Neuronal stem cell (in vitro differentiated cells): ENCODE measurements around the gene APLF.
A peak's percentile ranks its signal among the peaks of the same experiment; 100 is the strongest.

Experiments used
- DNase-seq: peaks from one replicate; pipeline ENCODE4 v3.0.0-alpha.2; 2013; ENCODE audit warnings: low spot score
- H2AFZ ChIP-seq: one replicate; pipeline ENCODE4 v1.6.1; 2013; ENCODE audit warnings: mild to moderate bottlenecking, low read length, inconsistent platforms
- H2AK5ac ChIP-seq: 2 replicates; pipeline ENCODE4 v1.6.1; 2013; ENCODE audit warnings: low read depth, mild to moderate bottlenecking, inconsistent platforms, low read length, moderate library complexity, mixed read lengths
- H2BK120ac ChIP-seq: 2 replicates; pipeline ENCODE4 v1.6.1; 2013; ENCODE audit warnings: low read depth, mild to moderate bottlenecking, inconsistent platforms, low read length, moderate library complexity, mixed read lengths
- H2BK12ac ChIP-seq: one replicate; pipeline ENCODE4 v1.6.1; 2013; ENCODE audit warnings: low read length, inconsistent platforms
- H2BK15ac ChIP-seq: 2 replicates; pipeline ENCODE4 v1.6.1; 2013; ENCODE audit warnings: mild to moderate bottlenecking, low read length, inconsistent platforms, mixed read lengths
- H2BK5ac ChIP-seq: one replicate; pipeline ENCODE4 v1.6.1; 2013; ENCODE audit warnings: inconsistent platforms, mild to moderate bottlenecking, low read length, moderate library complexity
- H3K14ac ChIP-seq: one replicate; pipeline ENCODE4 v1.6.1; 2013; ENCODE audit warnings: low read length, inconsistent platforms
- H3K18ac ChIP-seq: 2 replicates; pipeline ENCODE4 v1.6.1; 2013; ENCODE audit warnings: low read length, inconsistent platforms
- H3K23ac ChIP-seq: 2 replicates; pipeline ENCODE4 v1.6.1; 2013; ENCODE audit warnings: low read depth, mild to moderate bottlenecking, mixed read lengths, low read length, inconsistent platforms; ENCODE audit not compliant: poor library complexity
- H3K27ac ChIP-seq: replicated peaks from 3 replicates; pipeline ENCODE4 v1.5.1; 2013; ENCODE audit warnings: low read length, inconsistent platforms
- H3K27me3 ChIP-seq, 3 experiments: 2 replicates each; pipeline ENCODE4 v1.6.1; 2013; ENCODE audit warnings: low read length in 3 of 3, mild to moderate bottlenecking in 2 of 3, inconsistent platforms in 1 of 3, low read depth in 1 of 3, mixed read lengths in 1 of 3, moderate library complexity in 1 of 3; ENCODE audit not compliant: control insufficient read depth in 3 of 3, insufficient read depth in 3 of 3
- H3K36me3 ChIP-seq, 2 donors: replicated peaks in 1 of 2; 2 replicates each; pipeline ENCODE4 v1.6.1; 2013; ENCODE audit warnings: low read length in 2 of 2; ENCODE audit not compliant: control insufficient read depth in 2 of 2, insufficient read depth in 2 of 2
- H3K4ac ChIP-seq: 2 replicates; pipeline ENCODE4 v1.6.1; 2013; ENCODE audit warnings: inconsistent platforms, mild to moderate bottlenecking, low read length, moderate library complexity
- H3K4me1 ChIP-seq, 2 donors: 1 replicate in 1 of 2; 2 replicates in 1 of 2; pipeline ENCODE4 v1.6.1; 2013; ENCODE audit warnings: low read length in 2 of 2, low read depth in 1 of 2; ENCODE audit not compliant: control insufficient read depth in 2 of 2, insufficient read depth in 1 of 2
- H3K4me2 ChIP-seq: one replicate; pipeline ENCODE4 v1.6.1; 2013; ENCODE audit warnings: mild to moderate bottlenecking, low read length, inconsistent platforms; ENCODE audit not compliant: insufficient read depth, poor library complexity, severe bottlenecking
- H3K4me3 ChIP-seq, 2 donors: 2 replicates each; pipeline ENCODE4 v1.5.1; 2013; ENCODE audit warnings: low read length in 2 of 2, mild to moderate bottlenecking in 2 of 2, inconsistent platforms in 1 of 2, moderate library complexity in 1 of 2
- H3K79me1 ChIP-seq: one replicate; pipeline ENCODE4 v1.6.1; 2013; ENCODE audit warnings: low read depth, mild to moderate bottlenecking, inconsistent platforms, low read length, moderate library complexity
- H3K9ac ChIP-seq: one replicate; pipeline ENCODE4 v1.6.1; 2013; ENCODE audit warnings: mild to moderate bottlenecking, low read depth, low read length, inconsistent platforms; ENCODE audit not compliant: poor library complexity
- H3K9me3 ChIP-seq, 2 donors: replicated peaks in 1 of 2; 2 replicates each; pipeline versions ENCODE3 to v1.6.1; 2013; ENCODE audit warnings: low read length in 2 of 2, mild to moderate bottlenecking in 2 of 2, inconsistent platforms in 1 of 2, low read depth in 1 of 2, mixed read lengths in 1 of 2, moderate library complexity in 1 of 2; ENCODE audit not compliant: control insufficient read depth in 2 of 2, insufficient read depth in 1 of 2
- H4K8ac ChIP-seq: one replicate; pipeline ENCODE4 v1.6.1; 2013; ENCODE audit warnings: low read depth, mild to moderate bottlenecking, inconsistent platforms, low read length, moderate library complexity
- H4K91ac ChIP-seq: one replicate; pipeline ENCODE4 v1.6.1; 2013; ENCODE audit warnings: low read length, low read depth, mild to moderate bottlenecking, inconsistent platforms; ENCODE audit not compliant: poor library complexity
- WGBS, 2 donors: extraction: QIAGEN DNeasy Blood & Tissue Kit; methylation state at CpG; one replicate each; pipeline ENCODE4 v1.1.7; 2013; ENCODE audit warnings: missing lambda C conversion rate in 2 of 2, mixed read lengths in 1 of 2; ENCODE audit not compliant: insufficient read length in 2 of 2, insufficient replicate concordance in 1 of 2; ENCODE audit errors: extremely low coverage in 2 of 2; 5-methylcytosine and 5-hydroxymethylcytosine counted together

The APLF gene

DNA sequence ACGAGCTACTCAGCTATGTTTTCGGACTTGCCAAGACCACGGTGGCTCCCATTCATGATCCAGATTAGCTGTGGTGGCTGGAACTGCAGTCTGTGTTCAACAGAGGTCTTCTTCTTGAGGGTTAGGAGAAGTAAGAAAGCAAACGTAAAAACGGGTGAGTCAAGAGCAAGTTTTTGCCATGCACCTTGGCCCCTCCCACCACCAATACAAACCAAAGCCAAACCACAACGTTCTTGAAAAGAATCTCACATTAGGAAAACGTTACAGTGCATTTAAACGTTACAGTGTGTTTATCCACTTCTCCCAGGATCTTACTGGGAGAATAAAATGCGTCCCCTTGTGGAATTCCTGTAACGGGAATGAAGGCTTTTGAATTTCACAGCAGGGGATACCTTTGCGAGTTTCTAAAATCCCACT is 1.0 kb upstream of the APLF start:
- Histone ChIP-seq H3K9me3 (no peaks in the 10 kb centered on the region), H3K4me3 (peak overlapping the region; percentile 85 to 96), H3K4ac (no peak overlapping the region), H2BK12ac (no peak overlapping the region), H3K4me1 (peaks cover 5 to 6% of the 10 kb centered on the region in 2 donors), H3K14ac (no peak overlapping the region), H3K9ac (no peak overlapping the region), H4K8ac (no peak overlapping the region), H2BK5ac (no peak overlapping the region), H3K27ac (peak overlapping the region; percentile 50), H2AFZ (peak overlapping the region; percentile 98), H3K27me3 (no peaks in the 10 kb centered on the region), H4K91ac (no peak overlapping the region), H2BK15ac (no peak overlapping the region), H3K79me1 (no peaks in the 10 kb centered on the region), H3K4me2 (peak overlapping the region; percentile 59), H3K18ac (no peak overlapping the region), H2BK120ac (no peak overlapping the region), H3K36me3 (peaks cover 0 to 2% of the 10 kb centered on the region in 2 donors), H2AK5ac (no peak overlapping the region), H3K23ac (no peak overlapping the region)
- no CpG with 5 or more reads among the region's 11 CpGs for WGBS, 2 donors
- DNase-seq = no peak

DNA sequence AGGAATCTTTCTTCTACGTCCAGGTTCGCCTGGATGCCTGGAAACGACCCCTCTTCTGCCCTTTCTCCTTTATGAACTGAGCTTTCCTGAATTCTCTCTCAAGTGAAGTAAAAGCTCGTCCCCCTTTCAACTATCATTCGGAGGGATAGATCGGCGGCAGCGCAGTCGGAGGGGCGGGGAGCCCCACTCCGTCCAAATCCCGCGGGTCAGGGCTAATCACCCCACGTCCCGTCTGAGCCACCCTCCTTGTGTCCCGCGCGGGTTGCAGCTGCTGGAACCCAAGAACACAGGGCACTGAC is 658 bp upstream of the APLF start:
- H3K9ac ChIP-seq = peak overlapping the region; percentile 92
- H2BK5ac ChIP-seq = no peak overlapping the region
- H3K27me3 ChIP-seq = no peaks in the 10 kb centered on the region
- peak overlapping the region; percentile 59 for H3K4me2 ChIP-seq
- no peak overlapping the region for H3K14ac ChIP-seq
- H3K9me3 ChIP-seq = no peaks in the 10 kb centered on the region
- no peak overlapping the region for H2BK12ac ChIP-seq
- no peak overlapping the region for H2AK5ac ChIP-seq
- peaks cover 5 to 6% of the 10 kb centered on the region in 2 donors for H3K4me1 ChIP-seq
- H2BK15ac ChIP-seq = no peak overlapping the region
- no peak overlapping the region for H3K23ac ChIP-seq
- H4K91ac ChIP-seq = no peak overlapping the region
- H2BK120ac ChIP-seq = no peak overlapping the region
- H3K4ac ChIP-seq = no peak overlapping the region
- peak overlapping the region; percentile 50 for H3K27ac ChIP-seq
- peak overlapping the region; percentile 85 to 96 for H3K4me3 ChIP-seq
- DNase-seq = no peak
- peak overlapping the region; percentile 98 for H2AFZ ChIP-seq
- no CpG with 5 or more reads among the region's 18 CpGs for WGBS, 2 donors
- peak overlapping the region; percentile 55 for H3K18ac ChIP-seq
- H4K8ac ChIP-seq = no peak overlapping the region
- peaks cover 0 to 2% of the 10 kb centered on the region in 2 donors for H3K36me3 ChIP-seq
- H3K79me1 ChIP-seq = no peaks in the 10 kb centered on the region

DNA sequence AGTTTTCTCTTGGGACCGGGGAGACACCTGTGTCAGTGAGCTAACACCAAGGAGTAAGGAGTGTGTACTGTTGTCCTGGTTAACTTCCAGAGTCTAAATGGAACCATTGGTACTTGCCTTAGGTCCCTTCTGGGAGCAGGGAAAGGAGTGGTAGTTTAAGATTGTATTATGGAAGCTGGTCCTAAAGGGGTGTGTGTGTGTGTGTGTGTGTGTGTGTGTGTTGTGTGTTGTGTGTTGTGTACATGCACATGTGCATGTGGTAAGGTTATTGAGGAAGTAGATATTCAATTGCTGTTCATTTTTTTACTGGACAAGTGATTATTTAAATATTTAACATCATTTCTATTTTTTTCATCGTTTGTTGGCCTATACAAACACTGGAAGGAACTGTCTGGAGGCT is 1.4 kb downstream of the APLF start:
- H3K9me3 ChIP-seq = no peaks in the 10 kb centered on the region
- no peaks in the 10 kb centered on the region for H3K27me3 ChIP-seq
- H4K91ac ChIP-seq = no peak overlapping the region
- DNase-seq = no peak
- H2BK5ac ChIP-seq = no peak overlapping the region
- H2AK5ac ChIP-seq = no peak overlapping the region
- peaks cover 0 to 2% of the 10 kb centered on the region in 2 donors for H3K36me3 ChIP-seq
- no peak overlapping the region for H3K23ac ChIP-seq
- H2BK120ac ChIP-seq = no peak overlapping the region
- H3K79me1 ChIP-seq = no peaks in the 10 kb centered on the region
- no peak overlapping the region for H3K4ac ChIP-seq
- H3K4me1 ChIP-seq = peaks cover 5 to 6% of the 10 kb centered on the region in 2 donors
- no peak overlapping the region for H3K27ac ChIP-seq
- no peak overlapping the region for H3K14ac ChIP-seq
- no peak overlapping the region for H4K8ac ChIP-seq
- H2BK12ac ChIP-seq = no peak overlapping the region
- no peak overlapping the region for H2BK15ac ChIP-seq
- H3K4me3 ChIP-seq = no peak overlapping the region
- no peak overlapping the region for H3K4me2 ChIP-seq
- WGBS, 2 donors = no CpG with 5 or more reads among the region's 2 CpGs
- no peak overlapping the region for H3K18ac ChIP-seq
- no peak overlapping the region for H2AFZ ChIP-seq
- no peak overlapping the region for H3K9ac ChIP-seq

DNA sequence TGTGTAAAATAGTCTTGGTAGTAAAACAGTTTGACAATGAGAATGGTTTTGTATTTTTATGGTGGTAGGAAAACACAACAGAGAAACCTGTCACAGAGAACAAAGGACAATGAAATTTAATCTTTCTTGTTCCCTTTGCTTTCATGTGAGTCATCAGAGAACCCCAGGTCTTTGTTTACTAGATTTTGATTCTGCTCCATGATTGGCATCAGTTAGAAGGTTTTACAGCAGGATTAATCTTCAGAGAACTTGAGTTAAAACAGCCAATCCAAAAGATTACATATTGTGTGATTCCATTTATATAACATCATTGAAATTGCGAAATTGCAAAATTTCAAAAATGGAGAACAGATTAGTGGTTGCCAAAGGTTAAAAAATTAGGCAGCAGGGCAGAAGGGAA is 2.5 kb downstream of the APLF start:
- Histone ChIP-seq H2AK5ac (no peak overlapping the region), H2BK15ac (no peak overlapping the region), H3K79me1 (no peaks in the 10 kb centered on the region), H3K23ac (no peak overlapping the region), H2AFZ (no peak overlapping the region), H3K4me3 (no peak overlapping the region), H3K4me1 (peaks cover 5 to 6% of the 10 kb centered on the region in 2 donors), H3K9me3 (no peaks in the 10 kb centered on the region), H2BK12ac (no peak overlapping the region), H4K91ac (no peak overlapping the region), H3K27ac (no peak overlapping the region), H3K14ac (no peak overlapping the region), H2BK120ac (no peak overlapping the region), H4K8ac (no peak overlapping the region), H2BK5ac (no peak overlapping the region), H3K9ac (no peak overlapping the region), H3K36me3 (no peaks in the 10 kb centered on the region), H3K4ac (no peak overlapping the region), H3K27me3 (no peaks in the 10 kb centered on the region), H3K18ac (no peak overlapping the region), H3K4me2 (no peak overlapping the region)
- no CpG with 5 or more reads among the region's 1 CpG for WGBS, 2 donors
- DNase-seq = no peak
